SJCRH30 (cell line): ENCODE measurements around the gene FAHD1. TPM values are rescaled to one million over a fixed set of nuclear protein-coding genes. Genes with fewer than 3 reads are reported as not detected.

ENCODE experiments used
- DNase-seq, 2 experiments: peaks; one replicate each; pipeline ENCODE4 v3.0.0-alpha.2; 2015 to 2020
- H3K27ac ChIP-seq: fragments of 250-450 bp; sonication (Bioruptor Pico); 2 replicates; pipeline ENCODE4 v1.5.1; 2020; ENCODE audit warnings: mild to moderate bottlenecking, moderate library complexity
- H3K27me3 ChIP-seq: fragments of 250-450 bp; sonication (Bioruptor Pico); 2 replicates; pipeline ENCODE4 v1.5.1; 2020; ENCODE audit warnings: mild to moderate bottlenecking, moderate library complexity
- H3K36me3 ChIP-seq: fragments of 250-450 bp; sonication (Bioruptor Pico); 2 replicates; pipeline ENCODE4 v1.5.1; 2020; ENCODE audit warnings: mild to moderate bottlenecking, moderate library complexity
- H3K4me1 ChIP-seq: fragments of 250-450 bp; sonication (Bioruptor Pico); 2 replicates; pipeline ENCODE4 v1.5.1; 2020; ENCODE audit warnings: mild to moderate bottlenecking, moderate library complexity
- H3K4me3 ChIP-seq: fragments of 250-450 bp; sonication (Bioruptor Pico); 2 replicates; pipeline ENCODE4 v1.5.1; 2020; ENCODE audit warnings: mild to moderate bottlenecking, moderate library complexity
- H3K9me3 ChIP-seq: fragments of 250-450 bp; sonication (Bioruptor Pico); replicated peaks from 2 replicates; pipeline ENCODE4 v1.5.1; 2020; ENCODE audit warnings: mild to moderate bottlenecking, moderate library complexity
- total RNA-seq: library from RNA; depleted of rRNA; stranded (reverse); fragments of >200 nt; shearing (Covaris generic); gene quantifications from 2 replicates; pipeline ENCODE4 v1.2.3, GENCODE V29; 2014

The FAHD1 gene
- total RNA-seq, 1 experiment from 2014 or later = 16.2 TPM

DNA sequence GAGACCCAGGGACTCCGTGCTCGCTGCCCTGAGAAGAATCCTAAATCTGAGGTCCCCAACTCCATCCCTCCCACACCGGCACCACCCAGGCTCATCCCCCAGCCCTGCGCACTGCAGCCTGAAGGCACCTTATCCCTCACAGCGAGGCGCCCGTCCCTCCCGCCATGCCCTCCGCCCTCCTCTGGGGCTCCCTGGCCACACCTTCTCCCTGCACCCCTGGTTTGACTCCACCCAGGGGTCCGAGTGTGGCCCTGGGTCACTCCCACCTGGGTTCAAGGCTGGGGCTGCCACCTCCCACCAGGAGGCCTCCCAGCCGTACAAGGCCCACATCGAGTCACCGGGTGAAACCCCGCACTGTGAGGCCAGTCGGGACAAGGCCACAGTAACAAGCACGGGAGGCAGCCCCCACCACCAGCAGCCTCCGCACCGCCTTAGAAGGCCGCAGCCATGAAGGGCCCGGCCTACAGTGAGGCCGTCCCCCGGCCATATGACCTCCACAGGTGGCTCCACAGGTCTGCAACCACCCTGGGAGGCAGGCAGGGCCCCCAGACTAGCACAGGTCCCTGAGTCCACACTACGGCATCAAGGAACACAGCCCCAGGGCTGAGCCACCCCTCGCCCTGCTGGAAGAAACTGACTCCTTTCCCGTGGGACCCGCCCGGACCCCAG lies 8.7 kb upstream of the FAHD1 start:
- H3K4me1 ChIP-seq = no peaks in the 10 kb centered on the region
- no peak overlapping the region for H3K4me3 ChIP-seq
- DNase-seq = no peak
- no peaks in the 10 kb centered on the region for H3K27me3 ChIP-seq
- H3K36me3 ChIP-seq = no peaks in the 10 kb centered on the region
- no peaks in the 10 kb centered on the region for H3K9me3 ChIP-seq
- H3K27ac ChIP-seq = no peak overlapping the region

DNA sequence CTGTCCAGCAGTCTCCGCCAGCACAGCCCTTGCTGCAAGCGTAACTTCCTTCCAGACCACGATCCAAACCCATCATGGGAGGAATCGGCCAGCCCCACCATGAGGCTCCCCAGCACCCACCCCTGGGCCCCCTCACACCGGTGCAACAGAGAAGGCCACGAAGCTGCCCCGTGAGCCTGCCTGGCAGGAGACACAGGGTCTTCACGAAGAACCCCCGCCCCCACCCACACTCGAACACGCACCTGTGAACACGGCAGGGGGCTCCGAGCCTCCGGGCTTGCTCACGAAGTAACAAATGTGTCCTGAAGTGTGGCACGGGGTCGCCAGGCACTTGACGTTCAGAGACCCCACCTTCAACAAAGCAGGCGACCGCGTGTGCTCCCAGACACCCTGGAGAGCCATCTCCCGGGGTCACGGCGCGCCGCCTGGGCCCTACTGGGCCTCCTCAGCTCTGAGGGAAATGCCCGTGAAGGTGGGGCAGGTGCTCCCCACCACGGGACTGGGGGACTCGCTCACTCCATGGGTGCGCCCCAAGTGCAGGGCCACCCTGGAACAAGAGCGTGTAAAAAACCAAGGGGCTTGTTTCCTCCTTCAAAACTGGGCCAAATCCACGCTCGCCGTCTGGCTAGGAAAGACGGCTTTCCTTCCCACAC lies 8.0 kb upstream of the FAHD1 start:
- DNase-seq = no peak
- Histone ChIP-seq H3K4me1 (no peaks in the 10 kb centered on the region), H3K36me3 (no peaks in the 10 kb centered on the region), H3K27me3 (no peaks in the 10 kb centered on the region), H3K4me3 (no peak overlapping the region), H3K9me3 (no peaks in the 10 kb centered on the region), H3K27ac (no peak overlapping the region)

DNA sequence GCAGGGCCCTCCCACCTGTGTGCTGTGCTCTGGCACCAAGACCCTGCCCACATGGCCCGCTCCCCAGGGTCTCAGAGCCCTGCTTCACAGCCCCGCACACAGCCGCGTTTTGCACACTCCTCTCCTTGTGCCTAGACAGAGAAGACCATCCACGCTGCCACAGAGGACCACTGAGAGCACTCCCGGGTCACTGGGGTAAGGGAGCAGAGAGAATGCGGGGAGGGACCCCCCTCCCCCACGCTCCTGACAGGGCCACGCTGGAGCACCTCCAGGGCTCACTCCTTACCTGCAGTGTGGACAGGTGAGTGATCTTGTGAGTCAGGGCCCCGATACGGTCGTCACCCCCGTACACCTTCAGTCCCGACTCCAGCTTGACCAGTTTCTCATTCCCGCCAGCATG lies 7.4 kb upstream of the FAHD1 start:
- Histone ChIP-seq H3K4me3 (no peak overlapping the region), H3K9me3 (no peaks in the 10 kb centered on the region), H3K27me3 (no peaks in the 10 kb centered on the region), H3K27ac (no peak overlapping the region), H3K4me1 (no peaks in the 10 kb centered on the region), H3K36me3 (no peaks in the 10 kb centered on the region)
- no peak for DNase-seq

DNA sequence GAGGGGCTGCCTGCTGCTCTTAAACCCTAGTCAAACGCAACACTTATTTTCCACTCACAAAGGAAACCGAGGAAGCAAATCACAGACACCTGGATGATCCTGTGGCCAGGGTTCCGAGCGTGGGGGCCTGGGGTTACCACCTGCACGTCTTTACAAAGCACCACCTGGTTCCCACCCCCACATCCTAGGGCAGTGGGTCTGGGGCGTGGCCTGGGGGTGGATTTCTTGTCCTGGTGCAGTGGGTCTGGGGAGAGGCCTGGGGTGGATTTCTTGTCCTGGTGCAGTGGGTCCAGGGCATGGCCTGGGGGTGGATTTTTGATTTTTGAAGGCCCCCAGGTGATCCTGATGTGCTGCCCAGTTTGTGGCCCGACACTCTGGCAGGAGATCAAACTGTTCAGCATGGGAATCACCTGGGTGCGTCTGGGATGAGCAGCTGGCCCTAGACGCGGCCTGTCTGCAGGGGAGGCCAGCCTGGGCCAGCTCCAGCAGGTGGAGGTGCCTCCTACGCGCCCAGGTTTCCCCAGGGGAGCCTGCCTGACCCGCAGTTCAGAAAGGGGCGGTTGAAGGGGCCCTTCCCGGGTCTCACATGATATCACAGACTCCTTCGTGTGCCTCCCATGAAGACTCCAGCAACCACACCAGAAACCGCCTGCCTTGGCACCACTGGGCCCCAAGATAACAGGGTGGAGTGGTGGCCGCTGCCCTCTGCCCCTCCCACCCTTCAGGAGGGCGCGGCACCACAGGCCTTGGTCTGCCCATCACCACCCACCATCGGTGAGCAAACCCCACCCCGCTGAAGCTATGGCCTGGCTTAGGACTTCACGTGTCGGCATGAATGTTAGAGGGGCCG lies 6.7 kb upstream of the FAHD1 start:
- Histone ChIP-seq H3K27me3 (no peaks in the 10 kb centered on the region), H3K27ac (no peak overlapping the region), H3K4me1 (no peaks in the 10 kb centered on the region), H3K4me3 (no peak overlapping the region), H3K36me3 (no peaks in the 10 kb centered on the region), H3K9me3 (no peaks in the 10 kb centered on the region)
- no peak for DNase-seq

DNA sequence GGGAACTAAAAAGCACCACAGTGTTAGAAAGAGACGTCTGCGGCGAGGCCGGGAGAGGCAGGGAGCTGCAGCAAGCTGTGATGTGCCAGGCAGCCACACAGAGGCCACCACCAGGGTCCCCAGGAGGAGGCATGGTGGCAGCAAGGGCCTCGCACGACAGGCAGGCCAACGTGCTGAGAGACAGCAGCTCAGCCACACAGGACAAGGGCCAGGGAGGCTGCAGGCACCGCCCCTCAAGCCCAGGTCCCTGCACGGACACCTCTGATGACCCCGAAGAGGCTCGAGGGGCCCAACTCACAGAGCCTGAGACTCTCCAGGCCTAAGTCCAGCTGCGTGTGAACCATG lies 6.1 kb upstream of the FAHD1 start:
- no peaks in the 10 kb centered on the region for H3K27me3 ChIP-seq
- H3K36me3 ChIP-seq = no peaks in the 10 kb centered on the region
- H3K27ac ChIP-seq = no peak overlapping the region
- H3K4me3 ChIP-seq = no peak overlapping the region
- DNase-seq = no peak
- no peaks in the 10 kb centered on the region for H3K9me3 ChIP-seq
- H3K4me1 ChIP-seq = no peaks in the 10 kb centered on the region

DNA sequence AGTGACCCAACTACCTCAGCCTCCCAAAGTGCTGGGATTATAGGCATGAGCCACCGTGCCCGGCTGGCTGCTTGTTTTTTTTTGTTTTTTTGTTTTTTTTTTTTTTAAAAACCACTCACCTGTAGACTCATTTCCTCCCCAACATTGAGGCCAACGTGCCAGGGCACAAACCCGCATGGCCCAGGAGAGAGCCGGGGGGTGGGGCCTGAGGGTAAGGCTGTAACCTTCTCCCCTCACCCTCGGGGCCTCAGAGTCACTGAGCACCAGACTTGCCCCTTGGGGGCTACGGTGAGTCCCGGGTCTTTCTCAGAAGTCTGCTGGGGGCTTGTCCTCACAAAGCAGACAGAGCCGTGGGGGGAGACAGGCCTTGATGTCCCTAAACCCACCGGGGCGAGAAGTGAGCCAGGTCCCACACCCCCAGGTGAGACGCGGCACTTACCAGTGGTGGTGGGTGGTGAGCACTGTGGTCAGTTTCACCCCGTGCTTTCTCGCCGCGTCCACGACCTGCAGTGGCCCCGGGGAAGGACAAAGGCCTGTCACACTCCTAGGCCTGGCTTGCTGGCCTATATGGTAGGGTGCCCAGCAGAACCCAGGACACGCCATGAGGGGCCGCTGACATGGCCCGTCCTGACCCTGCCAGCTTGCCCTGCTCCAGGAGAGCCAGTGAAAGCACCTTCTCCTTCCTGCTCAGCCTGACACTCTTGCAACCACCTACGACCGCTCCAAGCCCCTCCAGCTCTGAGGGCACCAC lies 5.0 kb upstream of the FAHD1 start:
- no peak for DNase-seq
- no peak overlapping the region for H3K27ac ChIP-seq
- H3K36me3 ChIP-seq = no peaks in the 10 kb centered on the region
- no peak overlapping the region for H3K4me3 ChIP-seq
- no peaks in the 10 kb centered on the region for H3K27me3 ChIP-seq
- H3K4me1 ChIP-seq = no peaks in the 10 kb centered on the region
- H3K9me3 ChIP-seq = no peaks in the 10 kb centered on the region

DNA sequence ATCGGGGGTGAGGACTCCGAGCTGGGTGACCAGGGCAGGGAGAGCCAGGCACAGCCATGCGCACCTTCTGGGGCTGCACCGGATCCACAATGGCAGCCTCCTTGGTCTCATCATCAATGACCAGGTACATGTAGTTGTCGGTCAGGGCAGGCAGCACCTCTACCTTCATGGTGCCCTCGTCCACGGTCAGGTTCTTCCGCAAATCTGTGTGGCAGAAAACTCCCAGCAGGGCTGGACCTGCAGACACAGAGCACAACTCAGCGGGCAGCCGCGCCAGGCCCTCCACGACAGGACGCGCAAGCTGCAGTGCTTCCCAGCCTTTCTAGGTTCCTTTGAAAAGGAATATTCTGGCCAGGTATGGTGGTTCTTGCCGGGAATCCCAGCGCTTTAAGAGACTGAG lies 4.2 kb upstream of the FAHD1 start:
- no peak for DNase-seq

DNA sequence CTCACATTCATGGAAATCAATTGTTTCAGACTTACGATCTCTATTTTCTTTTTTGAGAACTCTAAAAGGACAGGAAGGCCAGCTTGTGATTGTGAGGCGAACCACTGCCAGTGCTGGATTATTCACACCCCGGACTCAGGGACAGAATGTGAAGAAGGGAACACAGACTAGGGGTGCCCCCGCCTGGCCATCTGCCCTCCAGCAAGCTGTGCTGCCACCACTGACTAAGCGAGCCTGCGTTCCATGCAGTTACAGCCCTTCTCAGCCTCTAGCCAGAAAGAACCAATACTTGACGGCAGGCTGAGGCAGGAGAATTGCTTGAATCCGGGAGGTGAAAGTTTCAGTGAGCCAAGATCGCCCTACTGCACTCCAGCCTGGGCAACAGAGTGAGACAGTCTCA lies 3.2 kb upstream of the FAHD1 start:
- DNase-seq = peak; percentile 28 to 37
- Histone ChIP-seq H3K36me3 (no peaks in the 10 kb centered on the region), H3K9me3 (no peaks in the 10 kb centered on the region), H3K27ac (no peak overlapping the region), H3K4me3 (no peak overlapping the region), H3K4me1 (peaks cover 2% of the 10 kb centered on the region; the same call in 1 of the 2 replicates), H3K27me3 (no peaks in the 10 kb centered on the region)

More for the DNA sequence above, 4.2 kb upstream of the FAHD1 start:
- Histone ChIP-seq H3K27ac (no peak overlapping the region), H3K4me1 (no peaks in the 10 kb centered on the region), H3K36me3 (no peaks in the 10 kb centered on the region), H3K4me3 (no peak overlapping the region), H3K27me3 (no peaks in the 10 kb centered on the region), H3K9me3 (no peaks in the 10 kb centered on the region)

DNA sequence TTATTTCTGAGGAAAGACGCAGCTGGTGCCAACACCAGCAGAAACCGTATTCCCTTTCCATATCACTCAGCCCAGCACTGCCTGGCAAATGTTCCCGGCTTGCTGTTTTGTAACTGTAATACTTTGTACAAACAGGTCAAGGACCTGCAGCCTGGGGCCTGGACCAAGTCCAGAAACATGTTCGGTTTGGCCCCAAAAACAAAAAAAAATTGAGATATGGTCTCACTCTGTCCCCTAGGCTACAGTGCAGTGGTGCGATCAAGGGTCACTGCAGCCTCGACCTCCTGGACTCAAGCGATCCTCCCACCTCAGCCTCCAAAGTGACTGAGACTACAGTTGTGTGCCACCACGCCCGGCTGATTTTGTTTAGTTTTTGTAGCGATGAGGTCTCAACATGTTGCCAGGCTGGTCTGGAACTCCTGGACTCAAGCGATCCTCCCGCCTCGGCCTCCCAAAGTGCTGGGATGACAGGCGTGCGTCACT lies 1.6 kb upstream of the FAHD1 start:
- Histone ChIP-seq H3K9me3 (no peaks in the 10 kb centered on the region), H3K4me3 (peak overlapping the region; percentile 84), H3K27me3 (no peaks in the 10 kb centered on the region), H3K27ac (no peak overlapping the region), H3K36me3 (peaks cover 4% of the 10 kb centered on the region; the same call in 1 of the 2 replicates), H3K4me1 (peaks cover 2% of the 10 kb centered on the region; the same call in 1 of the 2 replicates)
- DNase-seq = no peak

DNA sequence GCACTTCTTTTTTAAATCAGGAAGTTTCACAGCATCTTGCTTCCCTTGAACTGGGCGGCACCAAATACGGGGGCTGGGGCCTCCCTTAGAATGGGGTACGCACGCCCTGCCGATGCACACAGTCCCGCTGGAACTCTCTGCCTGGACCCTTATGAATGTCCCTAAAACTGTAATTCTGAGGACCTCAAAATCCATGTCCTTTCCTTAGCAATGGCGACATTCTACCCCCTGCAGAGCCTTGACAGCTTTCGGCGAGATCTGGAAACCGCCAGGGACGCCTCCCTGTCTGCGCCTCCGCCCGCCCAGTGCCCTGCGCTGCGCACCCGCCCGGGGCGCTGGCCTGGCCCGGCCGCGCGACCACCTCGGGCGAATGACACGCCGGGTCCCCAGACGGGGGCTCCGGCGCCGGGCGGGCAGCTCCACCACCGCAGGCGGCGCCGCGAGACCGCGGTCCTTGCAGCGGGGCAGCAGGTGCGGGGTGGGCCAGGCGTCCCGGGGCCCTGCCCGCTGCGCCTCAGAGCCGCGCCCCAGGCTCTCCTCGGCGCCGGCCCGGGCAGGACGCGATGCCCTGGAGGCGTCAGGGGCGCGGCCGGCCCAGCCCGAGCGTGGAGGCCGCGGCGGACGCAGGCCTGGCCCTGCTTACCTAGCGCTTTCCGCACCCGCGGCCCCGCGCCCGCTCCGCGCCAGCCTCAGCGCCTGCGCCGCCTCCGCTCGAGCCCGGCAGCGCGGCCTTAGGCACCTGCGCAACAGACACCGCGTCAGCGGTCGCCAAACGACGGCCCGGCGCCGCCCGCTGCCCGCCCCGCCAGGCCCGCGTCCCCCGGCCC lies 929 bp upstream of the FAHD1 start:
- peak; percentile 31 to 48 for DNase-seq
- Histone ChIP-seq H3K27ac (no peak overlapping the region), H3K36me3 (peaks cover 4% of the 10 kb centered on the region; the same call in 1 of the 2 replicates), H3K4me3 (peak overlapping the region; percentile 84), H3K4me1 (peaks cover 2% of the 10 kb centered on the region; the same call in 1 of the 2 replicates), H3K27me3 (no peaks in the 10 kb centered on the region), H3K9me3 (no peaks in the 10 kb centered on the region)

DNA sequence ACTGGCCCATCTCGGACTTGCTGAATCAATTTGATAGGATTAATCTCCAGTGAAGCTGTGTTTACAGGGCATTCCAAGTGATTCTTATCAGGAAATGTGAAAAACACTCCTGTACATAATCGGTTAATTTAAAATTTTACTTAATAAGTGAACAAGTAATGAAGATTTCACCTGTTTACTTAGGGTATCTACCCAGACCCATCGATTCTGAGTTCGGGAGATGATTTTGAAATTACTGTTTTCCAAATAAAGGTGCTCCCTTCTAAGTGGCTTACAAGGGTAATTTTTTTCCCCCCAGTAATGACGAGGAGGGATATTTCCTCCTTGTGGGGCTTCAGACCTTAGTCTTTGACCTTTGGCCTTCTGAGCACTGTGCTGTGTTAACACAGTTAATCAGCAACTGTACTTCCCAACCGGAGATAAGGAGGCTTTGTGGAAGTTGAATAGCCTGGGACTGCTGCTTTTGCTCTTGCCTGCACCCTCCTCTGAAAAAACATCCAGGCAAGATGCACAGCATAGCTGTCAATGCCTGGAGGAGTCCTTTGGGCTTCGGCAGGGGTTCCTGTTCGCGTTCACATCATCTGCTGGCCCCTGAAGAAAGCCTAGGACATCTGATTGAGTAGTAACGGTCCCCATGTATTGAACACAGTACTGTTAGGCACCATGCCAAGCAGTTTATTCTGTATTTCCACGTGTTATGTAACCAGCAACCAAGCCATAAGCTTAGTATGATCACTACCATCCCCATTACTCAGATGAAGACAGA lies 1.8 kb downstream of the FAHD1 start:
- no peak for DNase-seq
- Histone ChIP-seq H3K27ac (no peak overlapping the region), H3K4me3 (no peak overlapping the region), H3K9me3 (no peaks in the 10 kb centered on the region), H3K4me1 (peaks cover 11% of the 10 kb centered on the region), H3K36me3 (peaks cover 4% of the 10 kb centered on the region; the same call in 1 of the 2 replicates), H3K27me3 (no peaks in the 10 kb centered on the region)

DNA sequence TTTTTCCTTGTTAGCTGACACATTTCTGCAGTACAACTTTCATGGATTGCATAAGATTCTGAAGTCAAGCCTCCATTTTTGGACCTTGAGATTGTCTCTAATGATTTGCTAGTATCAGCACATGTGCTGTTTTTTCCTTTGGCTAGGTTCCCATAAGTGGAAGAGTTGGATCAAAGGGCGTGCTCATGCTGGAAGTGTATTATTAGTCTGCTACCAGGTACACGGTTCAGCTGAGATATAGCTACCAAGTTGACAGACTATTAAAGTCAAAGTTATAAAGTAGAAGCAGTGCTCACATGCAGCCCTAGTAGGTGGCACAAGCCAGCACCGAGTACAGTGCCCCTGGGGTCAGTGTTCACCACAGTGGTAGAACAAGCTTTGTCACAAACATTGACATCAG lies 3.2 kb downstream of the FAHD1 start:
- Histone ChIP-seq H3K27me3 (no peaks in the 10 kb centered on the region), H3K9me3 (no peaks in the 10 kb centered on the region), H3K4me3 (no peak overlapping the region), H3K36me3 (peaks cover 4% of the 10 kb centered on the region; the same call in 1 of the 2 replicates), H3K27ac (no peak overlapping the region), H3K4me1 (peaks cover 11% of the 10 kb centered on the region)
- no peak for DNase-seq
